H1 (cell line): Measurements from ENCODE around the gene CCDC83. TPM values are rescaled to one million over a fixed set of nuclear protein-coding genes. Genes with fewer than 3 reads are reported as not detected.

Source experiments
- CTCF ChIA-PET: fragments of 300-600 bp; sonication (Branson Sonifier 250); formaldehyde crosslinking; loops from one replicate; lab custom pipeline; 2021; ENCODE audit not compliant: partially characterized antibody; lab: Charles Lee
- POLR2A ChIA-PET: fragments of 300-600 bp; sonication (Branson Sonifier 250); formaldehyde crosslinking; loops from one replicate; lab custom pipeline; 2021; ENCODE audit warnings: inconsistent platforms; ENCODE audit not compliant: partially characterized antibody; lab: Charles Lee
- DNase-seq, 2 experiments: peaks; one replicate each; pipeline versions ENCODE4 v3.0.0 to v3.0.0-alpha.2; 2010 to 2022; ENCODE audit warnings: low spot score in 2 of 2, low read depth in 1 of 2, mixed read lengths in 1 of 2
- FAIRE-seq: peaks from 2 replicates; lab custom pipeline; 2011; peaks lifted over from hg19 to GRCh38; lab: Jason Lieb, UNC
- H2AFZ ChIP-seq: 2 replicates; pipeline ENCODE4 v1.8.1; 2012; ENCODE audit warnings: low read length, inconsistent platforms
- H2AK5ac ChIP-seq: 2 replicates; pipeline ENCODE4 v1.6.1; 2013; ENCODE audit warnings: low read depth, low read length
- H2BK120ac ChIP-seq: replicated peaks from 2 replicates; pipeline ENCODE3; 2013; ENCODE audit warnings: low read depth, low read length, inconsistent platforms
- H2BK12ac ChIP-seq: 2 replicates; pipeline ENCODE4 v1.6.1; 2013; ENCODE audit warnings: low read depth, low read length
- H2BK15ac ChIP-seq: 2 replicates; pipeline ENCODE4 v1.6.1; 2013; ENCODE audit warnings: low read length
- H2BK20ac ChIP-seq: 2 replicates; pipeline ENCODE4 v1.6.1; 2013; ENCODE audit warnings: low read length
- H2BK5ac ChIP-seq: 2 replicates; pipeline ENCODE4 v1.6.1; 2013; ENCODE audit warnings: low read depth, low read length
- H3K14ac ChIP-seq: 2 replicates; pipeline ENCODE4 v1.6.1; 2013; ENCODE audit warnings: inconsistent platforms; ENCODE audit not compliant: insufficient read length
- H3K18ac ChIP-seq: 2 replicates; pipeline ENCODE4 v1.6.1; 2013; ENCODE audit warnings: low read length; ENCODE audit errors: extremely low read depth
- H3K23ac ChIP-seq: 2 replicates; pipeline ENCODE4 v1.6.1; 2013; ENCODE audit warnings: inconsistent platforms; ENCODE audit not compliant: insufficient read length
- H3K23me2 ChIP-seq: 2 replicates; pipeline ENCODE4 v1.6.1; 2013; ENCODE audit warnings: low read depth, low read length
- H3K27ac ChIP-seq: 2 replicates; pipeline ENCODE4 v1.6.1; 2011; ENCODE audit warnings: low read depth, low read length, inconsistent platforms
- H3K27me3 ChIP-seq, 4 experiments: replicated peaks in 1 of 4; 1 replicate in 1 of 4; 2 replicates in 3 of 4; pipeline versions ENCODE4 v1.6.1 to v1.8.1; 2011 to 2013; ENCODE audit warnings: low read length in 3 of 4, mild to moderate bottlenecking in 3 of 4, inconsistent platforms in 2 of 4, mixed read lengths in 2 of 4, moderate library complexity in 1 of 4; ENCODE audit not compliant: control insufficient read depth in 3 of 4, insufficient read depth in 3 of 4; ENCODE audit errors: extremely low read depth in 1 of 4
- H3K36me3 ChIP-seq, 4 experiments: 2 replicates each; pipeline versions ENCODE4 v1.6.1 to v1.8.1; 2011 to 2013; ENCODE audit warnings: mild to moderate bottlenecking in 4 of 4, low read length in 3 of 4, moderate library complexity in 2 of 4, control low read depth in 1 of 4, inconsistent platforms in 1 of 4; ENCODE audit not compliant: insufficient read depth in 4 of 4, control insufficient read depth in 2 of 4
- H3K4ac ChIP-seq: replicated peaks from 2 replicates; pipeline ENCODE3; 2013; ENCODE audit warnings: low read length, low read depth, mixed read lengths, inconsistent platforms; ENCODE audit not compliant: insufficient read length
- H3K4me1 ChIP-seq, 4 experiments: replicated peaks in 1 of 4; 1 replicate in 1 of 4; 2 replicates in 3 of 4; pipeline versions ENCODE4 v1.6.1 to v1.8.1; 2011 to 2013; ENCODE audit warnings: low read length in 3 of 4, inconsistent platforms in 2 of 4, mixed read lengths in 1 of 4; ENCODE audit not compliant: insufficient read depth in 4 of 4, control insufficient read depth in 3 of 4
- H3K4me2 ChIP-seq, 2 experiments: 2 replicates each; pipeline versions ENCODE4 v1.6.1 to v1.8.1; 2011 to 2013; ENCODE audit warnings: low read depth in 2 of 2, low read length in 2 of 2, control low read depth in 1 of 2, inconsistent platforms in 1 of 2, mild to moderate bottlenecking in 1 of 2; ENCODE audit not compliant: insufficient read depth in 1 of 2
- H3K4me3 ChIP-seq, 4 experiments: fragments of 200-600, 300-600 bp in 1 of 4; sonication (generic), shearing (Covaris generic), sonication (Bioruptor Twin) in 1 of 4; 2 replicates each; pipeline versions ENCODE4 v1.5.1 to v1.8.1; 2011 to 2016; ENCODE audit warnings: low read length in 4 of 4, low read depth in 3 of 4, control low read depth in 2 of 4, inconsistent platforms in 2 of 4, mild to moderate bottlenecking in 2 of 4, mixed read lengths in 1 of 4, moderate library complexity in 1 of 4; ENCODE audit not compliant: insufficient read depth in 2 of 4; ENCODE audit errors: extremely low read depth in 1 of 4
- H3K56ac ChIP-seq: replicated peaks from 2 replicates; pipeline ENCODE3; 2013; ENCODE audit warnings: low read depth, mild to moderate bottlenecking, mixed read lengths, low read length, inconsistent platforms; ENCODE audit not compliant: insufficient read length
- H3K79me1 ChIP-seq: 2 replicates; pipeline ENCODE4 v1.6.1; 2013; ENCODE audit warnings: low read depth, low read length, control low read depth
- H3K79me2 ChIP-seq, 2 experiments: 2 replicates each; pipeline versions ENCODE4 v1.6.1 to v1.8.1; 2012 to 2013; ENCODE audit warnings: low read length in 2 of 2, mild to moderate bottlenecking in 2 of 2, inconsistent platforms in 1 of 2; ENCODE audit not compliant: insufficient read depth in 2 of 2, control insufficient read depth in 1 of 2
- H3K9ac ChIP-seq, 4 experiments: replicated peaks in 1 of 4; 1 replicate in 1 of 4; 2 replicates in 3 of 4; pipeline versions ENCODE4 v1.6.1 to v1.8.1; 2011 to 2013; ENCODE audit warnings: low read depth in 3 of 4, low read length in 3 of 4, control low read depth in 2 of 4, mild to moderate bottlenecking in 2 of 4, moderate library complexity in 2 of 4, inconsistent platforms in 1 of 4; ENCODE audit errors: extremely low read depth in 1 of 4
- H3K9me3 ChIP-seq, 2 experiments: 2 replicates each; pipeline versions ENCODE4 v1.6.1 to v1.8.1; 2012 to 2013; ENCODE audit warnings: mild to moderate bottlenecking in 2 of 2, moderate library complexity in 2 of 2, control low read depth in 1 of 2, inconsistent platforms in 1 of 2, low read depth in 1 of 2, low read length in 1 of 2, mixed read lengths in 1 of 2; ENCODE audit not compliant: insufficient read depth in 2 of 2
- H4K20me1 ChIP-seq, 2 experiments: replicated peaks in 1 of 2; 2 replicates each; pipeline versions ENCODE3 to v1.8.1; 2011 to 2013; ENCODE audit warnings: inconsistent platforms in 2 of 2, low read length in 2 of 2, mild to moderate bottlenecking in 1 of 2; ENCODE audit not compliant: insufficient read depth in 2 of 2, control insufficient read depth in 1 of 2
- H4K5ac ChIP-seq: 2 replicates; pipeline ENCODE4 v1.6.1; 2013; ENCODE audit warnings: low read length, low read depth, mixed read lengths, inconsistent platforms; ENCODE audit not compliant: insufficient read length
- H4K8ac ChIP-seq: 2 replicates; pipeline ENCODE4 v1.8.0; 2013; ENCODE audit warnings: mild to moderate bottlenecking, moderate library complexity, low read length, inconsistent platforms; ENCODE audit not compliant: insufficient read depth; ENCODE audit errors: extremely low read depth
- H4K91ac ChIP-seq: replicated peaks from 2 replicates; pipeline ENCODE3; 2013; ENCODE audit warnings: low read length, mixed read lengths, inconsistent platforms; ENCODE audit not compliant: insufficient read length
- CHD2 ChIP-seq: IDR thresholded peaks from 2 replicates; pipeline ENCODE4 v1.6.1; 2012; ENCODE audit warnings: low read length, improper control_type of control experiment
- JUND ChIP-seq: IDR thresholded peaks from 2 replicates; pipeline ENCODE4 v1.6.1; 2011; ENCODE audit warnings: mild to moderate bottlenecking, improper control_type of control experiment, low read length
- RBBP5 ChIP-seq: IDR thresholded peaks from 2 replicates; pipeline ENCODE4 v1.7.1; 2012; ENCODE audit warnings: low read depth, mild to moderate bottlenecking, inconsistent platforms, low read length, moderate library complexity, borderline replicate concordance
- SIN3A ChIP-seq, 2 experiments: IDR thresholded peaks in 1 of 2; conservative IDR thresholded peaks in 1 of 2; 2 replicates each; pipeline ENCODE4 v1.6.1; 2011 to 2012; ENCODE audit warnings: low read length in 2 of 2, improper control_type of control experiment in 1 of 2, low read depth in 1 of 2, mild to moderate bottlenecking in 1 of 2
- TBP ChIP-seq: IDR thresholded peaks from 2 replicates; pipeline ENCODE4 v1.6.1; 2011; ENCODE audit warnings: low read depth, low read length, improper control_type of control experiment
- TCF12 ChIP-seq: IDR thresholded peaks from 2 replicates; pipeline ENCODE4 v1.6.1; 2011; ENCODE audit warnings: low read depth, mild to moderate bottlenecking, low read length
- WGBS, 2 experiments: shearing (Covaris generic) in 1 of 2; methylation state at CpG; one replicate each; pipeline versions ENCODE4 v1.1.6 to v1.1.7; 2013 to 2015; ENCODE audit warnings: low lambda C conversion rate in 2 of 2, mixed read lengths in 2 of 2, inconsistent platforms in 1 of 2, low coverage in 1 of 2, missing lambda C conversion rate in 1 of 2; ENCODE audit not compliant: insufficient replicate concordance in 2 of 2, insufficient coverage in 1 of 2, insufficient read length in 1 of 2; ENCODE audit errors: extremely low coverage in 1 of 2, missing lambda C conversion rate in 1 of 2; 5-methylcytosine and 5-hydroxymethylcytosine counted together
- polyA plus RNA-seq, 7 experiments: library from polyadenylated mRNA; depleted of rRNA in 3 of 7; stranded (reverse) in 5 of 7; unstranded in 2 of 7; fragments of >200 nt in 5 of 7; fragments of 200-250 nt in 2 of 7; gene quantifications; 1 replicate in 5 of 7; 2 replicates in 1 of 7; 4 replicates in 1 of 7; pipeline versions ENCODE4 v1.2.1 to v1.2.3, GENCODE V29; 2011 to 2013; ENCODE audit warnings: missing spikeins in 2 of 7, mixed read lengths in 2 of 7
- total RNA-seq: library from RNA; stranded (reverse); fragmentation: NEBNext Ultra II Directional; extraction: Animal tissue kit (Norgen Biotek cat#: 25700); gene quantifications from 2 replicates; pipeline ENCODE4 v1.2.1, GENCODE V29; 2021
- TF ChIP-seq, protein P1 (sequence below): IDR thresholded peaks from 2 replicates; pipeline ENCODE4 v1.6.1; 2012; ENCODE audit warnings: inconsistent platforms

The CCDC83 gene
- total and polyA plus RNA-seq, 2 of the 8 experiments (the other 6 are each of a cell fraction or from before 2014, with no cell fraction given): not detected

DNA sequence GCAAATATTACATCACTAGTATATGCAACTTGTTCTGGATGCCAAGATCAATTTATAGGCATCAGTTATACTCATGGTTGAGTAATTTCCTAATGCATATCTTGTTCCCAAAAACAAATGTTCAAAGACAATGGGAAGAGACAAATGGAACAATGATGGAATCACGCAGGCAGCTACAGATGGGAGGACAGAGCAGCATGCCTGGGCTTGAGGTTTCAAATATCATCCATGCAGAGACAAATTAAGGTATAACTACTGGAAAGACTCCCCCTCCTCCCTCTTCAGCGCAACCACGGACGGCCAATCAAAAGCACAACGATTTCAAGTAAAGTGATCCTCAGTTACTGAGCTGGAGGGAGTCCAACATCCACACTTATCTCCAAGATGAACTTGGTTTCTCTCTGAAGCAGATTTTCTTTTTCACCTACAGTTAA is 106.8 kb downstream of the CCDC83 start:
- Histone ChIP-seq H3K36me3 (peaks cover 0 to 10% (median 3%) of the 10 kb centered on the region in 4 experiments; a peak in 4 of 8 replicates), H4K91ac (no peak overlapping the region), H3K9me3 (no peaks in the 10 kb centered on the region), H2BK12ac (no peak overlapping the region), H3K56ac (no peak overlapping the region), H2BK15ac (no peak overlapping the region), H3K27ac (no peak overlapping the region), H3K4me1 (no peaks in the 10 kb centered on the region), H3K4me3 (no peak overlapping the region), H4K8ac (no peak overlapping the region), H2AFZ (no peak overlapping the region), H2AK5ac (no peak overlapping the region), H3K18ac (no peak overlapping the region), H2BK5ac (no peak overlapping the region), H2BK20ac (no peak overlapping the region), H3K9ac (no peak overlapping the region), H3K23me2 (no peaks in the 10 kb centered on the region), H3K14ac (no peak overlapping the region), H4K20me1 (peaks cover 0 to 2% of the 10 kb centered on the region in 2 experiments), H3K4ac (no peak overlapping the region), H3K79me2 (no peaks in the 10 kb centered on the region; a peak in 1 of 4 replicates), H3K4me2 (no peak overlapping the region), H4K5ac (no peak overlapping the region), H3K27me3 (no peaks in the 10 kb centered on the region), H2BK120ac (no peak overlapping the region), H3K79me1 (no peaks in the 10 kb centered on the region), H3K23ac (no peak overlapping the region)
- POLR2A ChIA-PET: interaction anchor here (0.9 kb wide), 1 partner anchor 8 kb away, joined by 3 read pairs; no protein-coding TSS in a partner anchor
- TF ChIP-seq RBBP5 (no peak), CHD2 (no peak), TBP (no peak), JUND (no peak), TCF12 (no peak), SIN3A (conservative IDR thresholded peaks at IDR 0.05 in 1 of 2, IDR thresholded peaks at IDR 0.05 in 1 of 2; ENCODE audit: low read depth in 1 of 2, low read length in 2 of 2) (no peak)
- TF ChIP-seq, protein P1, sequence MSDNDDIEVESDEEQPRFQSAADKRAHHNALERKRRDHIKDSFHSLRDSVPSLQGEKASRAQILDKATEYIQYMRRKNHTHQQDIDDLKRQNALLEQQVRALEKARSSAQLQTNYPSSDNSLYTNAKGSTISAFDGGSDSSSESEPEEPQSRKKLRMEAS: no peak
- CTCF ChIA-PET: interaction anchor here (1.2 to 1.6 kb wide), 3 partner anchors 11 to 70 kb away, joined by 3 to 4 read pairs (median 3); no protein-coding TSS in a partner anchor
- FAIRE-seq (no peak), DNase-seq (no peak)
- 79% methylated on average over 5 of the region's 5 CpGs; no CpG with 5 or more reads in 1 of the 2 experiments for WGBS, 2 experiments
